ENCODE results near the gene AGO3.

Gene AGO3

DNA sequence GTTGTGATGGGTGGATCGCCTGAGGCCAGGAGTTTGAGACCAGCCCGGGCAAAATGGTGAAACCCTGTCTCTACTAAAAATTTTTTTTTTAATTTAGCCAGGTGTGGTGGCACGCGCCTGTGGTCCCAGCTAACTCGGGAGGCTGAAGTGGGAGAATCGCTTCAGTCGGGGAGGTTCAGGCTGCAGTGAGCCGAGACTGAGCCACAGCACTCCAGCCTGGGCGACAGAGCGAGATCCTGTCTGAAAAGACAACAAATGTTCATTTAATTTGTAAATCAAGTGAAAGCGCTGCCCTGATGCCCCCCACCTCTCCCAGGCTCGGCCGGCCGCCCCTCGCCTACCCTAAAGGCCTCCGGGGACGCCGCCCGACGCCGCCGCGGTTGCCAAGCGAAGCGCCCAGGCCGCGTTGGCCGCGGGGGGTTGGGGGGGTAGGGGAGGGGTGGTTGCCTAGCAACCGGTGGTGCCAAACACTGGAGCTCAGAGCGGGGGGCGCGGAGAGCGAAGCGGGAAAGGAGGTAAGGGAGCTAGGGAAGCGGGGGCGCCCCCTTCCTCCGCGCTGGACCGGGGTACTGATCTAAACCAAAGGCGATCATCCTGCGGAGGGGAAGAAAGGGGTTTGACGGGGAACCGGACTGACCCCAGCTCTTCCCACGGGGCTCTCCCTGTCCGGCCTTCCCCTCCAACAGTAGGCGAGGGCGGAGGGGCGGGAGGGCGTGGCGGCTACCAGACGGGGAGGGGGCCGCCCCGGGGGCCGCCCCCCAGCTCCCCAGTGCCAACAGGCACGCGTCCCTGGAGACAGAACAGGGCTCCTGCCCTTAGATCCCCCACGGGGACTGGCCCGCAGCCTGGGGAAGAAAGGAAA, 153.0 kb downstream of the AGO3 start, which contains the start of gene TEKT2:
TSS of gene TEKT2 (plus strand) at position 460 of the 862 bp plus-strand sequence. CDS start 828 bp downstream, outside the sequence.
- peak; percentile 51 for DNase-seq

DNA sequence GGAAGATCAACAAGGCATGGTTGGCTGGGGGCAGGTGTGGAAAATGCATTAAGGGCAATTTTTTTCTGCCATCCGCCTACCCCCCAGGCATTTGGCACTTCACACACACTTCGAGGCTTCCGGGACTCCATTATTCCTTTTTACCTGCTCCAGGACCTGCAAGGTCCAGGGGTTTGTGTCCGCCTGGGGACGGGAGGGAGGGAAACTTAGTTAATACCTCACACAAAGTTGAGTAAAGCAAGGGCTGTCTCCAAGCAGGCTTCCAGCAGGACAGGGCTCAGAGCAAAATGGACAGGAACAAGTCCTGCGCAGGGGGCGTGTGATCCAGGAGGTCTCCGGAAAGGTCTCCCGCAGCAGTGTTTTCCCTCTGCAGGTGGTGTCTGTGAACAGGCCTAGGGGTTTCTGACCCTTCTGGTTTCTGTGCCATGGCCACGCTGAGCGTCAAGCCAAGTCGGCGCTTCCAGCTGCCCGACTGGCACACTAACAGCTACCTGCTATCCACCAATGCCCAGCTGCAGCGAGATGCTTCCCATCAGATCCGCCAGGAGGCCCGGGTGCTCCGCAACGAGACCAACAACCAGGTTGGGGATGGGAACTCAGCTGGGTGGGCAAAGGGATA, 153.7 kb downstream of the AGO3 start:
- no peak for DNase-seq

DNA sequence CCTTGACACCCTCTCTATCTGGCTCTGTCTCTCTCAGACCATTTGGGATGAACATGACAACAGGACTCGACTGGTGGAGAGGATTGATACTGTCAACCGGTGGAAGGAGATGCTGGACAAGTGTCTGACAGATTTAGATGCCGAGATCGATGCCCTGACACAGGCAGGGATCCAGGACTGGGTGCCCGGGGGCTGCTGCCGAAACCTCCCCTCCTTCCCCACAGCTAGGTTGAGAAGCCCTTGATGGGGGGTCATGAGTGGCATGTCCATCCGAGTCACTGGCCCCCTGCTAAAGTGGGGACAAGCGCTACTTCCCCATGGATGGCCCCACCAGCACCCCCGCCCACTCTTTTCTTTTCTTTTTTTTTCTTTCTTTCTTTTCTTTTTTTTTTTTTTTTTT, 154.2 kb downstream of the AGO3 start:
- DNase-seq = no peak

DNA sequence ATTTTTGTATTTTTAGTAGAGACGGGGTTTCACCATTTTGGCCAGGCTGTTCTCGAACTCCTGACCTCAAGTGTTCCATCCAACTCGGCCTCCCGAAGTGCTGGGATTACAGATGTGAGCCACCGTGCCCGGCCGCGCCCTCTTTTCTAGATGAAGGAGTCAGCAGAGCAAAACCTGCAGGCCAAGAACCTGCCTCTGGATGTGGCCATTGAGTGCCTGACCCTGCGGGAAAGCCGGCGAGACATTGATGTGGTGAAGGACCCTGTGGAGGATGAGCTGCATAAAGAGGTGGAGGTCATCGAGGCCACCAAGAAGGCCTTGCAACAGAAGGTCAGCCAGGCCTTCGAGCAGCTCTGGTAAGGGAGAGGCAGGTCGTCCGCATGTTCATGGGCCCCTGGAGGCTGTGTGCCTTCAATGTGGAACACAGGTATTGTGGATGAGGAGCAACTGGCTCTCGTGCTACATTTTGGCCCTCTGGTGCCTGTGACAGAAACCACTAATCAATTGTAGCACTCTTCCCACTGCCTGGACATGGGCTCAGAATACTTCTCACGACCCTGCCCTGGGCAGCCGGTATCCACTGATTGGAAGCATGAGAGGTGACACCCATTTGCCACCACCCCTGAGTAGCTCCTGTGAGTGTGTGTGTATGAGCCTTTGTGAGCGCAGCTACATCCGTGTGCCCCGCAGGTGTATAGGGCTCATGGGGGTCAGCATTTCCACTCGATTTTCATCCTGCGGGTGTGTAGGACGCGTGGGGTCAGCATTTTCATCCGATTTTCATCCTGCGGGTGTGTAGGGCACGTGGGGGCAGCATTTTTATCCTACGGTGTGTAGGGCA, 155.0 kb downstream of the AGO3 start:
- no peak for DNase-seq

DNA sequence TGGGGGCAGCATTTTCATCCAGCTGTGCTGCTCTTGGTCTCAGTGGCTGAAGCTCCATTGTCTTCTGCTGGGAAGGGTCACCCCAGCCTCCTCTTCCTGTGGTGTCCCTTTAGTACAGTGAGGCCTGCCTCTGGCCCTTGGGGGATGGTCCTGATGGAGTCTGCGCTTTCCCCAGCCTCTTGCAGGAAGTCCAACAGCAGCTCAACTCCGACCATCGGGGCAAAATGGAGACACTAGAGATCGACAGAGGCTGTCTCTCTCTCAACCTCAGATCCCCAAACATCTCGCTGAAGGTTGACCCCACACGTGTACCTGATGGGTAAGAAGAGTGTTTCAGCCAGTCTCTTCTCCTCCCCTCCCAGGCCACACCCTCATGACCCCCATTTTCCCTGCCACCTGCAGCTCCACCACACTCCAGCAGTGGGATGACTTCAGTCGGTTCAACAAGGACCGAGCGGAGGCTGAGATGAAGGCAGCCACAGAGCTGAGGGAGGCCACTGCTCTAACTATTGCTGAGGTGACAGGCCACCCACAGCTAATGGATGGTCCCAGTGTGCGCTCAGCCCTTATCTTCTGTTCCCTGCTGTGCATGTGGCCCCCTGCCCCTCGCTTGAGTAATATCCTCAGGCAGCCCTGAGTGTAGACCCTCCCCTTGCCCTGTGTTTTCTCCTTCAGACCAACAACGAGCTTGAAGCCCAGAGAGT, 155.8 kb downstream of the AGO3 start:
- DNase-seq = no peak

DNA sequence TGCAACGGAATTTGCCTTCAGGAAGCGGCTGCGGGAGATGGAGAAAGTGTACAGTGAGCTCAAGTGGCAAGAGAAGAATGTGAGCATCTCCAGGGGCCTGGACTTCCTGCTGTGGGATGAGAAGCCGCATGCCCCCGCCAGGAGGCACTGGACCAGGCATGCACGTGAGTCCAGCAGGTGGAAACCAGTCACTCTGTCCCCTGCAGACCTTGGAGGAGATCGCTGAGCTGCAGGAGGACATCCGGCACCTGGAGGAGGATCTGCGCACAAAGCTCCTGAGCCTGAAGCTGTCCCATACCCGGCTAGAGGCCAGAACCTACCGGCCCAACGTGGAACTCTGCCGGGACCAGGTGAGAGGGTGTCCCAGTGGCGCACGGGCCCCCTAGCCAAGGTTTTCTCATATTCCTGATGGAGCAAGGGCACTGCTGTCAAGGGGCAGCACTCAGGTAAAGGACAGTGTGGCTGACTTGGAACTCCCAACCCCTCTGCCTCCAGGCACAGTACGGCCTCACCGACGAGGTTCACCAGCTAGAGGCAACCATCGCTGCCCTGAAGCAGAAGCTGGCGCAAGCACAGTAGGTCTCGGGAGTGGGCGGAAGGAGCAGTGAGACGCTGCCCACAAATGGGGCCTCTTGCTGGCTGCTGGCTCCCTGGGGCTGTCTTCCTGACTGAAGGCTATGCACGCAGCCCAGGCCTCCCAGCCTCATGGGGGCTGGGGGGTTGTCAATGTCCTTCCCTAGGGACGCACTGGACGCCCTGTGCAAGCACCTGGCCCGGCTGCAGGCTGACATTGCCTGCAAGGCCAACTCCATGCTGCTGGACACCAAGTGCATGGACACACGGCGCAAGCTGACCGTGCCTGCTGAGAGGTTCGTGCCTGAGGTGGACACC, 156.6 kb downstream of the AGO3 start:
- DNase-seq = no peak

DNA sequence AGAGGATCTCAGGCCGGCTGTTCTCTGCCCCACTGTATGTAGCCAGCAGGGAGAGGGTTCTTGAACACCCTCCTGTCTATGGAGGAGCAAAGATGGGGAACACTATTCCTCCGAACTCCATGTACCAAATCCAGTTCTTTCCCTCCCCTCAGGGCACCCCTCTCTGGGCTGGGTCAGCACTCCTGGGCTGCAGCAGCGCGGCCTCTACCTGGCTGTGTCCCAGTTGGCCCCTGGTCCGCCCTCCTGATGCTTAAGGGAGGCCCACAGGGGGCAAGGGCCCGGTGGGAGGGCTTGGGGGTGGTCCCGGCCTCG, 157.3 kb downstream of the AGO3 start:
- DNase-seq = no peak

DNA sequence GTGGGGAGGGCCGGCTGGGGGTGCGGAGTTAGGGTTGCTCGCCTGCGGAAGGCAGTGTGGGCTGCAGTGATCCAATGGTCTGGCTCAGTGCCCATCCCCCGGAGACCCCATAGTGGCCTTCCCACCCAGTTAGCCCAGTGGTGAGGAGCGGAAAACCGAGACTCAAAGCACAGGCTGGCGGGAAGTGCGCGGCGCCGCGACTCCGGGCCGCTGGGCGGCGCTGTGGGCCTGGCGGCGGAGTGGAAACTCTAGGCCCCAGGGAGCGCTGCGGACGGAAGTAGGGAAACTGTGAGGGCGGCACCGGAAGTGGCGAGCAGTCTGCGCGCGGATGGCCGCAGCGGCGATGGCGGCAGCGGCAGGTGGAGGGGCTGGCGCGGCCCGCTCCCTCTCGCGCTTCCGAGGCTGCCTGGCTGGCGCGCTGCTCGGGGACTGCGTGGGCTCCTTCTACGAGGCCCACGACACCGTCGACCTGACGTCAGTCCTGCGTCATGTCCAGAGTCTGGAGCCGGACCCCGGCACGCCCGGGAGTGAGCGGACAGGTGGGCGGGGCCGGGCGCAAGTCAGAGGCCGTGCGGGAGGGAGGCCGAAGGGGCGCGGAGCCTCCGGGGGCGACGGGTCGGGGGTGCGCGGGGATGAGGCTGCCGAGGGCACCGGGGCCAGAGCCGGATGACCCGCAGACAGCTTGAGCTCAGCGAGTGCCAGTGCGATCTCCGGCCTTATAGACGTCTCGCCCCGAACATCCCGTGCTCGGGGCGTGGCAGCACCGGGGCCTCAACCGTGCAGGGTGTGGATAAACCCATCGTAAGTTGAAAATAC, 157.9 kb downstream of the AGO3 start, which contains the start of gene ADPRS:
TSS of gene ADPRS (plus strand) at position 316 of the 816 bp plus-strand sequence. CDS start at position 329, 13 bp downstream.
- peak; percentile 89 for DNase-seq

DNA sequence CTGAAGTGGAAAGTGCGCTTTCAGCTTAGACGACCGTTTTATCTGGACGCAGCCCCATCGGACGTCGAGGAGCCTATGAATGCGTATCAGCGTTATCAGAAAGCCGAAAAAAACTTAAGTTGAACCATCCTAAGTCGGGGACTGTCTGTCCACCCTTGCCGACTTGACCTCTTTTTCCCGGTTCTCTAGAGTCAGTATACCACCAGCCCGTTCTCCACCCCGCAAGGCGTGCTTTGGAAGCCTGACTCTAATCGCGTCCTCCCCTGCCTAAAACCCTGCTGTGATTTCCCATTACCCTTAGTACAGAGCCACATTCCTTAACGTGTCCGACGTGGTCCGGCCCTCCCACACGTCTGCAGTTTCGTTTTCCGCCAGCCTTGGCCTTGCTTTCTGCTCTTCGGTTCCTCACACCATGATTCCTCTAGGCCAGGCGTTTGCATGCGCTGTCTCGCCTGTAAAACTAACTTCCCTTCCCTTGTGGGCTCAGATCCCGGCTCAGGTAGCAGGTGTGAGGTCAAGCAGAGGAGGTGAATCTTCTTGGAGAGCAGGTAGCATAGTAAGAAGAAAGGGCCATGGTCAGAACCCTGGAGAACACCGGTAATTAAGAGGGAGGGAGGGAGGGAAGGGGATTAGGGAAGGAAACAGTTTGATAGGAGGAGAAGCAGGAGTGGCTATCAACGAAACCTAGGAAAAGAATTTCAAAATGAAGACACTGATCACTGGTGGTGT, 158.7 kb downstream of the AGO3 start:
- no peak for DNase-seq

DNA sequence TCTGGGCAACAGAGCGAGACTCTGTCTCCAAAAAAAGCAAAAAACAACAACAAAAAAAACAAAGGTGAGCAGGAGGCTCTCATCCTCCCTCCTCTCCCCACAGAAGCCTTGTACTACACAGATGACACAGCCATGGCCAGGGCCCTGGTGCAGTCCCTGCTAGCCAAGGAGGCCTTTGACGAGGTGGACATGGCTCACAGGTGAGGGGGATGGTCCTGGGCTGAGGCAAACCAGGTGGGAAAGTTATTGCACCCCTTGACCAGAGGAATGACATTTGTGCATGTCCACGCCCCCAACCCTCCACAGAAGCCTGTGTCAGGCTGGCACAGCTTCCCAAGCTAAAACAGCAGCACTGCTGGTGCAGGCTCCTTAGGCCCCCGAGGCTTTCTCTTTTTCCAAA, 160.2 kb downstream of the AGO3 start:
- no peak for DNase-seq

DNA sequence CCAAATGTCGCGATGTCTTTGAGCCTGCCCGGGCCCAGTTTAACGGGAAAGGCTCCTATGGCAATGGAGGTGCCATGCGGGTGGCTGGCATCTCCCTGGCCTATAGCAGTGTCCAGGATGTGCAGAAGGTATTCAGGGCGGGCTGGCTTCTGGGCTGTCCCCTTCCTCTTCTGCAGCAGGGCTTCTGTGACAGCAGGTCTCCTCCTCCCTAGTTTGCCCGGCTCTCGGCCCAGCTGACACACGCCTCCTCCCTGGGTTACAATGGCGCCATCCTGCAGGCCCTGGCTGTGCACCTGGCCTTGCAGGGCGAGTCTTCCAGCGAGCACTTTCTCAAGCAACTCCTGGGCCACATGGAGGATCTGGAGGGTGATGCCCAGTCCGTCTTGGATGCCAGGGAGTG, 160.8 kb downstream of the AGO3 start:
- DNase-seq = no peak

DNA sequence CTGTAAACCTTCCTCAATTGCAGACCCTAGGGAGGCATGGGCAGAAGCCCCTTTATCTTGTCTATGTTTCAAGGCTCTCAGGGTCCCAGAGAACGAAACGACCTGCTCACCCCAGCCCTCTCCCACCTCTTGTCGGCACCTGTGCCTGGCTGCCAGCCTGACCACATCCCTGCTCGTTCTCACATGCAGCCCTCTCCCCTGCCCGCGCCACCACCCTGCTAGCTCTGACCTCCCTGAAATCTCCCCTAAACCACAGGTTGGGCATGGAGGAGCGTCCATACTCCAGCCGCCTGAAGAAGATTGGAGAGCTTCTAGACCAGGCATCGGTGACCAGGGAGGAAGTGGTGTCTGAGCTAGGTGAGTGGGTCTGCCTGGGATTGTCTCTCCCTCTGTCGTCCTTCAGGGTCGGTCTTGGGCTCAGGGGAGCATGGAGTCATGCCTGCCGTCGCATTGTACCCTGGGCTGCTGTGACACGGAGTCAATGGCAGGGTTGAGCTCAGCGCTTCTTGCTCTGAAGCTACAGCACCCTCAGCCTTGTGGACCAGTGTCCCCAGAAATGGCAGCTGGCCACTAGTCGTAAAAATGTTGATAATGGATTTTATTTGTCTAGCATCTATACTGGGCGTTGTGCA, 161.4 kb downstream of the AGO3 start:
- DNase-seq = no peak

DNA sequence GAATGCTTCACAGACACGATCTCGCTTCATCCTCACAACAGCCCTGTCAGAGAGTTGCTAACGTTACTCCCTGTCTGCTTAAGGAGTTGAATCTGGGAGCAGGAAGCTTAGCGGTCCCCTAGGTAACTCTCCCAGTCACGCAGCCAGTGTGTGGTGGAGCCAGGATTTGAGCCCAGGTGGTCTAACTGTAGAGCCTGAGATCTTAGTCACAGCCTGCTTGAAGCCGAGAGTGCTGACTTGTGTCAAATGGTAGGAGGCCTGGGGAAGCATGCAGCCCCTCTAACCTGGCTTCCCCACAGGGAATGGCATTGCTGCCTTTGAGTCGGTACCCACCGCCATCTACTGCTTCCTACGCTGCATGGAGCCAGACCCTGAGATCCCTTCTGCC, 161.9 kb downstream of the AGO3 start:
- no peak for DNase-seq

DNA sequence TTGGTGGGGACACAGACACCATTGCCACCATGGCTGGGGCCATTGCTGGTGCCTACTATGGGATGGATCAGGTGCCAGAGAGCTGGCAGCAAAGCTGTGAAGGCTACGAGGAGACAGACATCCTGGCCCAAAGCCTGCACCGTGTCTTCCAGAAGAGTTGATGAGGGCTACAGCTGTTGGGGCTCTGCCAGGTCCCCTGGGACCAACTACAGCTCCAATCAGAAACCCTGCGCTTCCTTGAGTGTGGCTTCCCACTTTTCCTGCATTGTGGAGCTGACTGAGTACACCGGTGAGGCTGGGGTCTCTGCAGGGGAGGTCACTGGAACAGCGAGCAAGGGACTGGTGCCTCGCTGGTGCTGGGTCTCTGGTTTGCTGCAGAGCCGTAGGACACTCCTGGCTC, 162.3 kb downstream of the AGO3 start:
- DNase-seq = no peak

DNA sequence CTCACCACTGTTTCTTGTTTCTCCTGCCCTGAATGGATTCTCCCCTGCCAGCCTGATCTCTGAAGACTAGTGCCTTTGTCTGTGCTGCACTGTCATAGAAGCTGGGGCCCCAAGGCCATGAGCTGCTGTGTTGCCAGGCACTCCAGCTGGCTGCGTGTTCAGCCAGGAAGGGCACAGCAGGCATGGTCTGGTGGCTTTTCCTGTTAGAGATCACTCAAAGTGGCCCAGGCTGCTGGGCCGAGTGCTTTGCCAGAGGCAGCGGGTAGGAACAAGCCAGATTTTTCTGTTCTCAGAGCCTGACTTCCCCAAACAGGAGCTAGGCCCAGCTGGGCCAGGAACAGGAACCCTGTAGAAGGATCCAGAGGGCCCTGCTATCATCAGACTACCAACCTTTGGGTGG, 163.0 kb downstream of the AGO3 start:
- DNase-seq = no peak

DNA sequence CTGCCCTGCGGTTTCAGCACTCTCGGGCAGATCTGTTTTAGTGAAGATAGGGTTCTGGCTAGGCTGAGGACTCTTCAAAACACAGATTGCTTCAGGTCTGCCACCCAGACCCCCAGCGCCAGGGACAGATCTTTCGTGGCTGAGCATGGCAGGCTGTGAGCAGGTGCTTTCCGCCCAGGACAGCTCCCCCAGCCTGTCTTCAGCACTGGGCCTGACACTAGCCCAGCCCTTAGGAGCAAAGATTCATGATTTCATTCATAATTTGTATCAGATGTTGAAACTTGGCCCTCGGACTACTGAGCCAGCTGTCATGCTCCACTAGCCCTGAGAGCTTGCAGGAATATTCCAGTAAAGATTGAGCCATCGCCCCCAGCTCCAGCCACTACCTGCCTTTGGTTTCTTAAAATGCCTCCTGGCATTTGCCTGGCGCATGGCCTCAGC, 163.7 kb downstream of the AGO3 start:
- peak; percentile 38 for DNase-seq

DNA sequence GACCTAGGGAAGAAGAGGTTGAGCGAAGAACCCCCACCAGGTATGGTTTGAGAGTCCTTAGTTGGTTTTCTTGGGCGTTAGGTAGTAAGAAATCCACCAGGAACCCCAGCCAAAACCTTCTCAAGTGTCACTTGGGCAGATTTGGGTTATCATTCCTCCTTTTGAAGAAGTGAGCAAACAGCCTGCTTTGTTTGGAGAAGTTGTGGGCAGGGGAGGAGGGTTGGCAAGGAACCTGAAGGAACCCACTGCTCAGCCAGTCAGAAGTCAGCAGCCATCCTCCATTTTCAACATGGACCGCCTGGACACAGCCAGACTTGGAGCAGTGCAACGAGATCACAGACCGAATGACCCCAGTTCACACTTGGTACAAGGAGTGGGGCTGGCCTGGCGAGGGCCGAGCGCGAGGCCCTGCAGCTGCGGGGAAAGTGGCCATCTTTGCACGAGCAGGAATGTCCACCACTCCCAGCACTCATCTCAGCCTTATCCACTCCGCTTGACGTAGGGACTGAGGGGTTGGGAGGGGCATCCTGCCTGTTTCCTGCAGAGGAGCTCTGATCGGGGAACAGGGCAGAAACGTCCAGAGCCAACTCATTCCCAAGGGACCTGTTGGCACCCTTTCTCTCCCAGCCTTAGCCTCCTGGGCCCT, 165.0 kb downstream of the AGO3 start:
- DNase-seq = no peak

DNA sequence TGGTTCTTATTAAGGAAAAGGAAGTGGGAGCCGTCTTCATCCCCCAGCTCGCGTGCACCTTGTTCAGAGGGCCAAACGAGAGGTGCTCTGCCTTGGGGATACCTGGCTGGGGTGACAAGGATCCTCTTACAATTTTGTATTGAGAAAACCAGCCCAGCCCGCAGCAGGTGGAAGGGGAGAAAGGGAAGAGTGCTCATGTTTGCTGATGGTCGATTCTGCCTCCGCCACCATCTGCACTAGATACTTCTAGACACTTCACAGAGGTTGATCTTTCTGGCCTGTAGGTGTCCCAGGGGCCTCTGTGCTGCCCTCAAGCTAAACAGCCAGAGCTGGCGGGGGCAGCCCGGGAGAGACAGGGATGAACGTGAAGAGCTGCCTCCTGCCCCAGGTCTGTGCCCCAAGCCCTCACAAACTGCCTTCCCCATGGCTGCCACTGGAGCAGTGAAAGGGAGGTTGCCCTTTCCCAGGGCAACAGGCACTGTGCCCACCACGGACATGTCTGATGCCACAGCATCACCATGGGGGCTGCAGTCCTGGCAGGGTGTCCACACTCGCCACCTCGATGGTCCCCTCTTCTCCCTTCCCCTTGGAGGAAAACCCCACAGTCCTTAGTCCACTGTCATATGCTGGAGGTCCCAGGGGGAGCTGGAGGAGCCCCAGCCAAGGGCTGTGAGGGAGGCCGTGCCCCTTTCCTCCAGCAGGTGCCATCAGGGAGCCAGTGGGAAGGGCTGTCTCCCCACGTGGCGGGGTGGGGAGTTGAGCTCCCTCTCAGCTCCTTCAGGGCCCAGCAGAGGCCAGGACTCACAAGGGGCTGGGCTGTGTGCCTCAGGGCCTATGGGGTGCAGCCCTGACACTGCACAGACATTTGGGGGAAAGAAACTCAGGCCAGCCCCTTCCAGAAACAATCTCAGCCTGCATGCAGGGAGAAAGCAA, 165.9 kb downstream of the AGO3 start:
- DNase-seq = no peak

Data from fibroblast of skin of abdomen (primary cell).